GM18505 (cell line): Measurements from ENCODE around the gene ZNF496.

ENCODE experiments used
- ATAC-seq: cut with Tn5 transposase; IDR thresholded peaks from one replicate; pipeline ENCODE4 v1.9.1; 2021; ENCODE audit not compliant: unreplicated experiment
- POLR2A ChIP-seq: IDR thresholded peaks from 4 replicates; pipeline ENCODE4 v1.6.1; 2011; ENCODE audit warnings: borderline replicate concordance; ENCODE audit not compliant: insufficient read depth, insufficient read length; ENCODE audit errors: extremely low read depth

The ZNF496 gene

GRCh38 chr1:247350587-247350986 lies 18.9 kb upstream of the ZNF496 start:
- no peak for ATAC-seq
- no peak for TF ChIP-seq POLR2A

GRCh38 chr1:247347477-247348222 lies 16.0 kb upstream of the ZNF496 start:
- no peak for TF ChIP-seq POLR2A
- ATAC-seq = no peak

- no peak for ATAC-seq
- TF ChIP-seq POLR2A = no peak
Observed at GRCh38 chr1:247345881-247346280, 14.2 kb upstream of the ZNF496 start.

GRCh38 chr1:247343801-247344200 lies 12.1 kb upstream of the ZNF496 start:
- ATAC-seq = no peak
- no peak for TF ChIP-seq POLR2A

GRCh38 chr1:247338723-247339275 lies 7.1 kb upstream of the ZNF496 start:
- TF ChIP-seq POLR2A = no peak
- no peak for ATAC-seq

- no peak for TF ChIP-seq POLR2A
- ATAC-seq = no peak
Observed at GRCh38 chr1:247337961-247338360, 6.3 kb upstream of the ZNF496 start.

GRCh38 chr1:247337250-247337746 lies 5.6 kb upstream of the ZNF496 start:
- TF ChIP-seq POLR2A = no peak
- ATAC-seq = no peak

- TF ChIP-seq POLR2A = no peak
- no peak for ATAC-seq
Observed at GRCh38 chr1:247336390-247336789, 4.7 kb upstream of the ZNF496 start.

GRCh38 chr1:247335882-247336281 lies 4.2 kb upstream of the ZNF496 start:
- TF ChIP-seq POLR2A = no peak
- no peak for ATAC-seq

- TF ChIP-seq POLR2A = no peak
- ATAC-seq = no peak
Observed at GRCh38 chr1:247334378-247335133, 2.9 kb upstream of the ZNF496 start.

GRCh38 chr1:247332623-247333361 lies 1.1 kb upstream of the ZNF496 start:
- TF ChIP-seq POLR2A = no peak
- no peak for ATAC-seq

- peak; percentile 25 for TF ChIP-seq POLR2A
- peak; percentile 42 for ATAC-seq
Observed at GRCh38 chr1:247332215-247332622, 552 bp upstream of the ZNF496 start.

GRCh38 chr1:247331172-247331524 lies 519 bp downstream of the ZNF496 start:
- TF ChIP-seq POLR2A = peak; percentile 55
- ATAC-seq = peak; percentile 58
